GM10847 (cell line): ENCODE data around the gene POLG2.
A peak's percentile ranks its signal among the peaks of the same experiment; 100 is the strongest.

ENCODE experiments used
- POLR2A ChIP-seq: IDR thresholded peaks from 2 replicates; pipeline ENCODE4 v1.6.1; 2011; ENCODE audit not compliant: insufficient read length; ENCODE audit errors: extremely low read depth

The POLG2 gene

DNA sequence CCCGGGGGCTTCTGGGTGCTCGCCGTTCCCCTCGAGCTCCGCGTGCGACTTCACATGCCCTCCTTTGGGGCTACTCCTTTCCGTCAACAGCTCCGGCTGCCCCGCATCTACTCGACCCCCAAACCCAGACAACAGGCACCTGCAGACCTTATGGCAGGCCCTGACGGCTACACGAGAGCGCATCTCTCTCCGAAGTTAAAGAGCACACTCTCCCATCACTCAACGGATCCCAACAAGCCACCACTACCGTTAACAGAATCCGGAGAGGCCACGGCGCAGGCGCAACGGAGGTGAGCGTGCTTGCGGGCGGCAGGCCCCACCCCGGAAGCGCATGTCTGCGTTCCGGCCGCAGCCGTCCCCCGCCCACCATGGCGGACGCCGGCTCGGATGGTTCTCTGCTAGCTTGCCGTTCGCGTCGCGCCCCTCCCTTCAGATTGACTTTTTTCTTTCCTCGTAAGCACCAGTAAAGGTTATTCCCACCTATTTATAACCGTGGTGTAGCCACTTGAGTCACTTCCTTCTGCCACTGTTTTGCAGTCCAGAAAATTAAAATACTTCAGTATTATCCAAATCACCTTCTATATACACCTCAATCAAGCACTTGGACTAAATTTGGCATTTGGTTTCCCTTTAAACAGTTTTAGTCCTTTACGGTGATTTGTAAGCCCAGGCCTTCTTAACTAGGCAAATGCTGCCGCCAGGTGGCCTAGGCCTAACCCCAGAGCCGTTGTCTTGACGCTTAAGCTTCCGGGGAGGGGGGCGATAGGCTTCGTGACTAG, at the start of gene POLG2:
TSS of gene POLG2 (minus strand) at position 269 of the 779 bp plus-strand sequence. CDS start at position 183, 86 bp downstream.
- TF ChIP-seq POLR2A: peak; percentile 89

DNA sequence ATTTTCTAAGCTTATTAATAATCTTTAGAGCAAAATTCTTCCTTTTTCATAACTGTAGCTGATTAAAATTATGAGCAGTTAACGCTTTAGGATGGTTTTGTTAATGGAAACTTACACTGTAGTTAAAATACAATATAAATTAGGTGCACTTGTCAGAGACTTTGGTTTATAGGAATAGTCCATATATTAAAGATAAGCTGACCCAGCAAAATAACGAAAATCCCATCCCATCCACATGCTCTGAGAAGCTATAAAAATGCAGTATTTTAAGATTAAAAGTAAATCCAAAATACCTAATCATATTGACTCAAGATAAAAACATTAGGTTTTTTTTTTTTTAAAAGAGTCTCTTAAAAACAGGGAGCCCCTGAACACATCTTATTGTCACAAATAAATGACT, 47.9 kb upstream of the POLG2 start:
- TF ChIP-seq POLR2A: no peak

DNA sequence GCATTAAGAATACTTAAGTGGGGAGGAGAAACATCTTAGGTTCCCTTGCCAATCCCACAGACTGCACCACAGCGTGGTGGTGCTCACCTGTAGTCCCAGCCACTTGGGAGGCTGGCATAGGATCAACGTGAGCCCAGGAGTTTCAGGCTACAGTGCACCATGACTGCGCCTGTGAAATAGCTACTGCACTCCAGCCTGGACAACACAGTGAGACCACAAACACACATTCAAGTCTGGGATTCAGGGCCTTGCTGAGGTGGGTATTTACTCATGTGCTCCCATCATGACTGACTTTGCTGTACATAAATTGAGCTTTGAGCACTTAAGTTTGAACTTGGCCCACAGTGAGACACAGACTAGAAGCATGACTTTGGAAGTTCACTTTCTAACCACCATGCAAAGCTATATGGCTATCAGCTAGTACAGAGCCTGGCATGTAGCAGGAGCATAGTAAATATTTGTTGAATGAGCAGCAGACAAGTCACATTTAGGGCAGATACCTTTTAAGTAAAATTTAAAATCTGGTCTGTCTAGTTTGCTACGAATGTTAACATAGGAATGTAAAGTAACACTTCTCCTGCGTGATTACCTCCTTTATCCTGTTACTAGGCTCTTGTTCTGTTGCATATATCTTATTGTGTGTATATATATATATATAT, 43.4 kb upstream of the POLG2 start:
- TF ChIP-seq POLR2A: no peak

DNA sequence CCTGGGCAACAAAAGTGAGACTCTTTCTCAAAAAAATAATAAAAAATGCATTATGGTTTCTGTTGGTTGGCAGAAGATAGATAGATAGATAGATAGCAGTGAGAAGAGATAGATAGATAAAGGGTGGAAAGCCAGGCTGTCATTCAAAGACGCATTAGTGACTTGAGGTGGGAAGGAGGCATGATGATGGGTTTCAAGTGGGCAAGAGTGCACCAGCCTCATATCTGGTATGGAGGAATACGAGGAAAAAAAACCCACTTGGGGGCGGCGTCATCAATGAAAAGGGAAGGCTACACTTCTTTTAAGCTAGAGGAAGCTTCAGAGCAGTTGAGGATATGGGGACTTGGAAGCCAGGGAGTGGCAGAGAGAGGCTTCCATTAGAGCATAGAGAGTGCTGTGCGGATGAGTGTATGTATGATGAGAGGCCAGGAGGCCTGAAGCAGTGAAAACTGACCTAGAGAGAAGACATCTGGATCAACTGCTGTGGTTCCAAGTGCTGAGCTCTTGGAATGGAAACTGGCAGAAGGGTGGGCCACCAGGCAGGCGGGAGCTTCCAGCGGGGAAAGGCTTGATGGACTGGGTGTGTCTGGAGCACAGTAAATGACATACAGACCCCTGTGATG, 41.8 kb upstream of the POLG2 start:
- TF ChIP-seq POLR2A: no peak

DNA sequence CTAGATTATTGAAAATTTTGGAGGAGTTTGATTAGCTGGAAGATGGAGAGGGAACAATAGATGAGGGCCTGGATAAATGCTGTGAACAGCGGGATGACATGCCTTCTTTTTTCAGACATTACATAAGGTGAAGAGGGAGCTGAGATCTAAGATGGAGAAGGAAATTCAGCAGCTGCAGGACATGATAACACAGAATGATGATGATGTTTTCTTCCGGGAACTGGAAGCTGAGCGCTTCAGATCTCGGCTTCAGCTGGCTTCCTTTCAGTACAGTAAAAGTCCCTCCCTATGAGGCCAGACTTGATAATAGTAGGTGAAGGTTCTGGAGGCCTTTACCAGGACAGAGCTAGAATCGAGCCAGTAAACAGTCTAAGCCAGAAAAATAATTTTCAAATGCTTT, 40.6 kb upstream of the POLG2 start:
- TF ChIP-seq POLR2A: no peak

DNA sequence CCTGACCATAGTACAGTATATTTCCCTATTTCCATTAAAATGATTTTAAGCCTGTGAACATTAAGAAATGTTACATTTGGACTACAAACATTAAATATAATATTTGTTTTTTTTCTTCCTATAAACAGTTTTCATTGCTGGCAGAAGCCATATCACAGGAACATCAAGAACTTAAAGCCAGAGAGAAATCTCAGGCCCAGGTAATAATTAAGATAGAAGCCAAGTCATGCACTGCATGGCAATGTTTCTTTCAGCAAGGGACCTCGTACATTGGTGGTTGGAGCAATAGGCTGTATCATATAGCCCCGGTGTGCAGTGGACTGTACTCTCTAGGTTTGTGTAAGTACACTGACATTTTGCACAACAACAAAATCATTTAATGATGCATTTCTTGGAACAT, 40.1 kb upstream of the POLG2 start:
- TF ChIP-seq POLR2A: no peak

DNA sequence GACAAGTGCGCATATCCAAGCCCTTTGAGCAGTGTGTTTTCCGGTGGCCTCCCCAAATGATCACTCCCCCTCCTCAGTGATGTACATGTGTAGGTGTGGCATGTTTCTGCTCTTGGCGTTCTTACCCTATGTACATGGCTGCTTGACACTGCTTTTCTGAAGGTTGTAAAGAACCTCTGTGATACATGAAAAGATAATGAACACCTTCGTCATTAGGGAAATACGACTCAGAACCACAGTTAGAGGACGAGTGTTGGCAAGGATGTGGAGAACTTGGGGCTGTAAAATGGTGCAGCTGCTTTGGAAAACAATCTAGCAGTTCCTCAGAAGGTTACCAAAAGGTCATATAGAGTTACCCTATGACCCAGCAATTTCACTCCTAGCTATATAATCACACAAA, 38.5 kb upstream of the POLG2 start:
- no peak for TF ChIP-seq POLR2A

DNA sequence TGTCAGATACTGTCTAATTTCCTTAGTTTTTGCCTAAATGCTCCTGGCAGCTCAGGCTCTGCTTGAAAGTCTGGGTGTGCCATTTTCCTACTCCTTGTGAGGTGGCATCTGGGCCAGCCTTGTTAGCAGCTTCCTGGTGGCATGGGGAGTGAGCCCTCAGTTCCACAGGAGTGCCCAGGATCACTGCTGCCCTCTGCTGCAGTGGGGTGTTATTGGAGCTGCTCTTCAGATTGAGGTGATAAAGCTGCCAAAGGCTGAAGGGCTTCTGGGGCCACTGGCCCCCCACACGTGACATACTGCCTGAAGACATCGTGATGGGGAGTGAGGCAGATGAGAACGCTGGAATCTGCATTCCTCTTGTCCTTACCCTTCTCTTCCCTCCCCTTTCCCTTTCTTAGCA, 37.3 kb upstream of the POLG2 start:
- TF ChIP-seq POLR2A: no peak

DNA sequence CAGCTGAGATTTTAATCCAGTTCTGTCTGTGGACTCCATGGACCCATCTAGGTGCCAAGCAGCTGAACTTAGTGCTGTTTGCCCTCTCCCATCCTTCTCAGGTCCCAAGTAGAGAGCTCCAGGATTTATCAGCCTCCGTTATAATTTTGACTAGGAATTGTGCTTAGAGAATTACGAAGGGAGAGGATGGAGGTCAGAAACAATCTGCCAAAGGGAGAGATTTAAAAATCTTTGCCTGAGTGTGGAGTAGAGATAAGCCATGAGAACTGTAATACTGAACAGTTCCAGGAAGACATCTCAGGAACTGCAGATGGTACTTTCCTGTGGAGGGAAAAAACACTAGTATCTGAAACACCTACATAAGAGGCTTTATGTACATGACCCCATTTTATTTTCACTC, 36.9 kb upstream of the POLG2 start:
- no peak for TF ChIP-seq POLR2A

DNA sequence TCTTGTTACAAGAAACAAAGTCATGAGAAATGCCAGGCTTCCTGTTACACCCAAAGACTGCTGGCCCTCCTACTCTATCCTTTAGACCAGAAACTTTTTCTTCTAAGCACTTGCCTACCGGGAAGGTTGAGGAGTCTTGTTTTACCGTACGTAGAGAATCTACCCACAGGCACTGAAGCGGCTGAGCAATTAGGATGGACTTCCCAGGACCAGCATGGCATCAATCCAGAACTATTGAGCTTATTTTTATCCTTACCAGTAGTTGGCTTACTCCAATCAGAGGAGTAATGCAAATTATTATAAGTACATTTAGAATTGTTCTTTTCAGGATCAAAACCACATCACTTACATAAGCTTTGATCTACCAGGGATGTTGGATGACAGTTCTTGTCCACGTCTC, 35.6 kb upstream of the POLG2 start:
- TF ChIP-seq POLR2A: no peak

DNA sequence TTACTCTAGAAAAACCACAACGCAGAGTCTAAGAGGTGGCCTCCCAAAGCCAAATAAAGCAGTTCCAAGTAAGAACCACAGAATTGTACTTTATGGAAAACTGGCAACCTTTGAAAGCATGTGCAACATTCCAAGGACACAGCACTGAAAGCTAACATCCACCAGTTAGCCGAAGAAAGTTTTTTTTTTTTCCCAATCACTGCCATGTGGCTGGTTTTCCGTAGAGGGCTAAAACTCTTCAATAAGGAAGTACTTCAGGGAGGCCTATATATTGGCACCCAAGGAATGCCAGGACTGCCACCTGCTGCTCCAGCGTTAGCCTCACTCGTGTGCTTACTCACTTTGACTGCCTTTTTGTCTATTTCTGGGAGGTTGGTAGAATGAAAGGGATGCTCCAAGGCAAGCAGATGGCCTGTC, 35.1 kb upstream of the POLG2 start:
- TF ChIP-seq POLR2A: no peak

DNA sequence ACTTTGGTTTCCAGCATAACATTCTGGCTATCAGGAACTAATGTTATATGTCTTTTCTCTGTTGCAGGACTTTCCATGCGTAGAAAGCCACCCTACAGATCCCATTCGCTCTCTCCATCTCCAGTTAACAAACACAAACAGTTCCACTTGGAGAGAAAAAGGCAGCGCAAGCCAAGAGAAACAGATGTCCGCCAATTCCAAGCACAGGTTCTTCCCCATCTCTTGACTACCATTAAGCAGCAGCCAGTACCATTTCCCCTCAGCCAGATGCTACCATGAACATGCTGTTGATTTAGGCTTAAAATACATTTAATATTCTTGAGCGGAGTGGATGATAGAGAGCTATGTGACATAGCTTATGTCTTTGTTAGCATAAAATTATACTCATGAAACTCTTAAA, 32.4 kb upstream of the POLG2 start:
- no peak for TF ChIP-seq POLR2A

DNA sequence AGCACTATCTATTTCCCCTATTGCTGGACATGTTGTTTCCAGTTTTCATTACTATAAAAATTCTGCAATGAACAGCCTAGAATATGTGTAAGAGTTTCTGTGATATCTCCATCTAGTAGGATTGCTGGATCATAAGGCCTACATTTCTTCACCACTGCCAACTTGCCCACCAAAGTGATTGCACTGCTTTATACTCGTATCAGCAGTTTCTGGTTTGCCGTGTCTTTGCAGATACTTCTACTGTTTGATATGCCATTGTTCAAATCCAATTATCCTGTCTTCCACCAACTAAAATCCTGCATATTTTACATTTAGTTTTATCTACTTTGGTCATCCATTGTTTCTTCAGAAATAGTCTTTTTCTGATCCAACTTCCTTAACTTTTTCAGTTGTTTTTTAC, 31.1 kb upstream of the POLG2 start:
- TF ChIP-seq POLR2A: no peak

DNA sequence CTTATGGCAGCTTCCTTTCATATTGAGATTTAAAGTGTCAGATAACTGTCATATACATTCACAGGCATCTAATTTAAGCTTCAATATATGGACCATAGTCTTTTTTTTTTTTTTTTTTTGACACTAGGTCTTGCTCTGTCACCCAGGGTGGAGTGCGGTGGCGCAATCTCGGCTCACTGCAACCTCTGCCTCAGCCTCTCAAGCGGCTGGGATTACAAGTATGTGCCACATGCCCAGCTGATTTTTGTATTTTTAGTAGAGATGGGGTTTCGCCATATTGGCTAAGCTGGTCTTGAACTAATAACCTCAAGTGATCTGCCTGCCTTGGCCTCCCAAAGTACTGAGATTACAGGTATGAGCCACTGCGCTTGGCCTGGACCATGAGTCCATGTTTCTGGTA, 23.5 kb upstream of the POLG2 start:
- TF ChIP-seq POLR2A: no peak

DNA sequence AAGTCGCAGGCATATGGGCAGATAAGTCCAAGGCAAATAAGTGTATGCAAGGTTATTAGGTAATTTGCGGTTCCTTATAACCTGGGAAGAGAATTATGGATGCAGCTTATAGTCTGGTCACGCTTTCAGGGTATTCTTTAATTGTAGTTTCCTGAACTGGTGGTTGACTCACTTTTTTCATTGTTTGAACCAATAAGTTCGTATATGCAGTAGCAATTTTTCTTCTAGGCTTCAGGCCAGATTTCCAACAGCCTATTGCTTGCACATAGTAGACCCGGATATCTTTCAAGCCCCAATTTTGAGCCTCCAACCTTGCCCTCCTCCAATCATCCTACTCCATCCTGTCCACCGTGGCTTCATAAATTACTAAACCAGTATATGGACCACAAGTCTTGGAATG, 22.7 kb upstream of the POLG2 start:
- no peak for TF ChIP-seq POLR2A

DNA sequence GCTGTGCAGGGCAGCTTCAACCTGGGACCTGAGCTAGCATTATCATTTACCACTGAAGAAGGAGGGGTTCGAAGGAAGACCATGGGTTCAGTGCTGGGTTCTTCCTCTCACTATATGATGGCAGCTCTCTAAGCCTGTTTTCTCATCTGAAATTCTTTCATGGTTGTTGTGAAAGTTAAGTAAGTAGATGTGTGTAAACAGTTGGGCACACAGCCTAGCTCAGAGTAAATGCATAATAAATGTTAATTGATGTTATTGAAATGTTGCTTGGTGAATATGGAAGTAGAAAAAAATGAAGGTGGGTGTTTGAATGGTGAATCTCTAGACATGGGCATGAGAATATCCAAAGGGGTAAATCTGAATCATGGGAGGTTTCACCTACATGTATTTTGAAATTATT, 19.0 kb upstream of the POLG2 start:
- TF ChIP-seq POLR2A: no peak
